HG02884 (cell line): ENCODE results near the gene MAP2K7.

Experiments
- ATAC-seq: cut with Tn5 transposase; IDR thresholded peaks from one replicate; pipeline ENCODE4 v1.9.1; 2021; ENCODE audit warnings: mild to moderate bottlenecking, moderate library complexity; ENCODE audit not compliant: unreplicated experiment

The MAP2K7 gene

GRCh38 chr19:7918615-7919421 lies 15.1 kb downstream of the MAP2K7 start:
- no peak for ATAC-seq

DNA sequence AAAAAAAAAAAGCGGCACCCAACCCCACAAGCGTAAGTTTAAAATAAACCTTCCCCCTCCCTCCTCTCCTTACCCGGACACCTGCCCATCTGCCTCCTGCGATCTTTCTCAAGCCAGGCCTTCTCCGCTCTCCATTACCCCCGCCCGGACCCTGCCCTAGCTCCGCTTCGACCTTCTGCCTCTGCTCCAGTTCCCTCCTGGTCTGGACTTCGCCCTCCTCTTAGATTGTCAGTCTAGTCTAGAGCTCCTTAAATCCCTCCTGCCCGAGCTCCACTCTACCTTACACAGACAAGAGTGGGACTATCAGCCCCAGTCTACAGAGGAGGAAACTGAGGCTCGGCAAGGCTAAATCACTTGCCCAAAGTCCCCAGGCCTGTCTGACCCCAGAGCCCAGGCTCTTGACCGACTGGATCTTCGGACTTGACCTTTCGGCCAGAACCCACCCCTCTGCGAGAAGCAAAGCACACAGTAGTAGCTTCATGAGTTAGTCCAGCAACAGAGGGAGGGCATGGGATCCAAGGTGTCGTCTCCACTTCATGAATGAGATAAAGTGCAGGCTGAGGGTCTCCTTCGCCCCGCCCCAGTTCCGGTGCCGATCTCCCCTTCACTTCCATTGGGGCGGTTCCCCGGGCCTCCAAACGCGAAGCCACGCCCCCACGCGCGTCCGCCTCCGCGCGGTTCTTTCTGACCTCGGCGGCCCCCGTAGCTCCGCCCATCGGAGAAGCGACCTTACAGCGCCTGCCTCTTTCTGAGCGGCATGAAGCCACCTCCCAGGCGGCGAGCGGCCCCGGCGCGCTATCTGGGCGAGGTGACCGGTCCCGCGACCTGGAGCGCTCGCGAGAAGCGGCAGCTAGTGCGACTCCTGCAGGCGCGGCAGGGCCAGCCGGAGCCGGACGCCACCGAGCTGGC lies 16.2 kb downstream of the MAP2K7 start, which contains the start of gene SNAPC2:
Gene SNAPC2 (plus strand): TSS at position 729 of the 909 bp plus-strand sequence. CDS start 29 bp downstream, at position 758.
- peak; percentile 47 for ATAC-seq

GRCh38 chr19:7920519-7921301 lies 17.0 kb downstream of the MAP2K7 start:
- peak; percentile 44 for ATAC-seq

DNA sequence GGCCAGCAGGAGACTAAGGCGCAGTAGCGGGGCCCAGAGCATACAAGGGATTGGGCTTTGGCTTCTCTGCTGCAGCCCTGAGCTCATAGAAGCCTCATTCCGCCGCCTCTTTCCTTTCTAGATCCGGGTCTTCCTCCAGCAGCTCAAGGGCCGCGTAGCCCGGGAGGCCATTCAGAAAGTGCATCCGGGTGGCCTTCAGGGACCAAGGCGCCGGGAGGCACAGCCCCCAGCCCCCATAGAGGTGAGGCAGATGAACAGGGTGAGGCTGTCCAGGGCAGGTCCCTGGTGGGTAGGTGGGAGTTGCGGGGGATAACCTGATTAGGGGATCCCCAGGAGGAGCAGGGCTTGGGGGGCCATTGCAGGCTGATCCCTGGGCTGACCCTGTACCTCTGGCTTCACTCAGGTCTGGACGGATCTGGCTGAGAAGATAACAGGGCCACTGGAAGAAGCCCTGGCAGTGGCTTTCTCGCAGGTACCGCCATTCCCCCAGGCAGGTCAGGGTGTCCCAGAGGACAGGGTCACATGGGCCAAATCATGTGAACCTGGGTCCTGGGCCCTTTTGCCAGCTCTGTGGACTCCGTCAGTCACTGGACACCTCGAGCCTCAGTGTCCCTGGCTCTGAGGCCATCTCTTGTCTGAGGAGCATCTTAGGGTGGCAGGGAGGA lies 17.8 kb downstream of the MAP2K7 start:
- ATAC-seq, result no peak

DNA sequence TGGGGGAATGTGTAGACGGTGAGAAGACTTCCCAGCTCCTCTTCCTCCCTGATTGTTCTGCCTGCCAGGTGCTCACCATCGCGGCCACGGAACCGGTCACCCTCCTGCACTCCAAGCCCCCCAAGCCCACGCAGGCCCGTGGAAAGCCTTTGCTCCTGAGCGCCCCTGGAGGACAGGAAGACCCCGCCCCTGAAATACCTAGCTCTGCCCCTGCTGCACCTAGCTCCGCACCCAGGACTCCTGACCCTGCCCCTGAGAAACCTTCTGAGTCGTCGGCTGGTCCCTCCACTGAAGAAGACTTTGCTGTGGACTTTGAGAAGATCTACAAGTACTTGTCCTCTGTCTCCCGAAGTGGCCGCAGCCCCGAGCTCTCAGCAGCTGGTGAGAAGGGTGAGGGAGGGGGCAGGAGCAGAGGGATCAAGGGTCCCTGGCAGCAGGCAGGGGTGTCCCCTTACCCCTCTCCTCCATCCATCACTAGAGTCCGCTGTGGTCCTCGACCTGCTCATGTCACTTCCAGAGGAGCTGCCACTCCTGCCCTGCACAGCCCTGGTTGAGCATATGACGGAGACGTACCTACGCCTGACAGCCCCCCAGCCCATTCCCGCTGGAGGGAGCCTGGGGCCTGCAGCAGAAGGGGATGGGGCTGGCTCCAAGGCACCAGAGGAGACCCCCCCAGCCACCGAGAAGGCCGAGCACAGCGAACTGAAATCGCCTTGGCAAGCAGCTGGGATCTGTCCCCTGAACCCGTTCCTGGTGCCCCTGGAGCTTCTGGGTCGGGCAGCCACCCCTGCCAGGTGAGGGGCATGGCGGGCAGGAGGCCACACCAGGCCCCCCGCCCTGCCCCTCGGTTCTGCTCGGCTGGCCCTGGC lies 18.5 kb downstream of the MAP2K7 start:
- ATAC-seq, result no peak

DNA sequence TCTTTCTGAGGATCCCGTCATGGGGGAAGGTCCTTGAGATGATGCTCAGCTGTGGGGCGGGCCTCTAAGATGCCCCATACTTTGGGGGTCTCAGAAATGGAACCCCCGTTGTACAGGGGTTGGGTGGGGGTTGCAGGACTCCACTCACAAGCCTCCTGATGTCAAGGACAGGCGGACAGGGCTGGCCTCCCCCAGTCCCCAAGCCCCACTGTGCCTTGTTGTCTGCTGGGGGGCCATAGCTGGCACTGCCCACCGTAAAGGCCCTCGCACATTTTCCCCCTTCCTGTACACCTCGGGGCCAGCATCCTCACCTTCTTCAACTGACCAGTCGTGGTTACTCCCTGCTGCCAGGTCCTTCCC lies 19.1 kb downstream of the MAP2K7 start:
- no peak for ATAC-seq

- no peak for ATAC-seq
These were observed 19.9 kb downstream of the MAP2K7 start for GRCh38 chr19:7923295-7924191.

- ATAC-seq, result no peak
These were observed 20.6 kb downstream of the MAP2K7 start for GRCh38 chr19:7924241-7924640.

- no peak for ATAC-seq
These were observed 21.0 kb downstream of the MAP2K7 start for GRCh38 chr19:7924651-7925170.

DNA sequence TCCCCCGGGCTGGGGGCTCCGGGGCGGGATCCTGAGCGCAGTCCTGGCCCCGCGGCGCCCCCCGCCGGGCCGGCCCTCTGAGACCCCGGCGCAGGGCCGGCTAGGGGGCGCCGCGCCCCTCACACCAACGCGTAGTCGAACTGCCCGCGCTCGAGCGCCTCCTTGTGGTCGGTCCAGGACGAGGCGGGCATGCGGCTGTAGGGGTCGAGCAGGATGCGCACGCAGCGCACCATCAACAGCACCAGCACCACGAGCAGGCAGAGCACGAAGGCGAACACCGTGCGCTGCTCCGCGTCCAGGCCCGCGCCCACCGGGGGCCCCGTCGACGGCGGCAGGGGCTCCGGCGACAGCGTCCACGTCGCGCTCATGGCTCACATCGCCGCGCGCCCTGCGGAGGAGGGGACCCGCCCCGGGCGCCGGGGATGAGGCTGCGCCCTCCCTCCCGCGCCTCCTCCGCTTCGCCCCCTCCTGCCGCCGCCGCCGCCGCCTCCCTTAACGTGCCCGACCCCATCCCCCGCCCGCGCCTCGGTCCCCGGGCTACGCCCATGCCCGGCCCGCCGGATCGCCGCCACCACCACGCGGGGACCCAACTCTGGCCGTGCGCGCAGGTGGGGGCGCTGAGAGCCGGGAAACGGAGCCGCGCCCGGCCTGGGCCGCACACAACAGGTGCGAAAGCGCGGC lies 21.6 kb downstream of the MAP2K7 start:
- ATAC-seq, result no peak

DNA sequence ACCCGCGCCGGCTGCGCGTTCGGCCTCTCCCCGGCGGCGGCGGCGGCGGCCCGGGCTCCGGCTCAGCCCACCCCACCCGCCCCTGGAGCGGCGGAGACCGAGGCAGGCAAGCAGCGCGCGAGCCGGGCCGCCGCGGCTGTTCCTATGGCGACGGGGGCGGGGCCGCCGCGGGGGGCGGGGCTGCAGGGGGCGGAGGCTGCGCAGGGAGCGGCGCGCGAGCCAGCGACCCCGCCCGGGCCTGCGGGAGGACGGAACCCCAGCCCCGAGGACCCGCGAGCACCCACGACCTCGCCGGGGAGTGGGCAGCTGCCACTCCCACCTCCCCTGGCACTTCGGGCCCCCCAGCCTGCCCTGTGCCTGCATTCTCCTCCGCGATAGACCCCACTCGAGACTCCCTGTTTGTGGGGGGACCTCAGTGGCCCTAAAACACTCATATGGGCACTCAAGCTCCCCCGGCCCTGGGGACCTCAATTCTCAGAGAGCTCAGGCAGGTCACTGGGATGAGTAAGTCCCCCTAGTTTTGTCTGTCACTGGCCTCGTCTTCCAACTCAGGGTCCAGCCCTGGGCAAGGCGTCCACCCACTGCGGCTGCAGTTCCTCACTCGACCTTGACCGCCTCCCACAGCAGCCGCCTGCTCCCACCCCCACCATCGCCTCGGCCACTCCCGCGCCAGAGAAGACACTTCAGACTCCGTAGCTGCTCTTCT lies 22.5 kb downstream of the MAP2K7 start, which contains the start of gene CTXN1:
Gene CTXN1 (minus strand): TSS at position 115 of the 706 bp plus-strand sequence. CDS start 597 bp downstream, outside the sequence.
- no peak for ATAC-seq

DNA sequence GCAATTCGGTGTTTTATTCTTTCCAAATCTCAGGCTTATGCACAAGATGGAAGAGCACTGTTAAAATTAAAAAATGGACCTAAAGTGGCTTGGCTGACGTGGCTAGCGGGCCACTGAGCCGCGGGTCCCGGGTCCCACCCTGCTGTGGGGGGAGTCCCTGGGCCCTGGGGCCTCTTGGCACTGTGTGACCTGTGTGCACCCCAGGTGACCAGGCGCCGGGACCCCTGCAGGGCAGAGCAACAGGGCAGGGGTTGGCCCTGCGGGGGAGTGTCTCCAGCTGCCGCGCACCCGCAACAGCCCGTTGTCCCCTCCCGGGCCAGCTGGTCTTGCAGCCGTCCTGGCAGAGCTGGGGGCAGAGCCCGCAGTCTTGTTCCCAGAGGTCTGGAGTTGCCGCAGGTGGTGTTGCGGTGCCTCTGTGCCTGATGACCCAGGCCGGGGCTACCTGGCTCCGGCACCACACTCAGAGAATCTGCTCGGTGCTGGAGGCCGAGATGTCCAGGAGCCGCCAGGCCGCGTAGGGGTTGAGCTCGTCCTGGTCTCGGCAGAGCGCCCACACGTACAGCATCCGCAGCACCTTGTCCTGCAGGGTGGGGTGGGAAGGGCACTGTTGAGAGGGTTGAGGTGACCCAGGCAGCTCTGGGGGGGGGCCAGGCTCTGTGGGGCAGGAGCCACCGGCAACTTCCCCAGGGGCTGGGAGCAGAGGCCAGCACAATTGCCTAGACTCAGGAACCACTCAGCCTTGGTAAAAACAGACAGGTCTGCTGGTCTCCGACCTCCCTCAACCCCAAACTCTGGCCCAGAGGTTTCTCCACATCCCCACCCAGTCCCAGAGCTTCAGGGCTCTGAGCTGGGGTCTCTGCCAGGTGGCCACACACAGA lies 23.3 kb downstream of the MAP2K7 start:
- ATAC-seq, result no peak

DNA sequence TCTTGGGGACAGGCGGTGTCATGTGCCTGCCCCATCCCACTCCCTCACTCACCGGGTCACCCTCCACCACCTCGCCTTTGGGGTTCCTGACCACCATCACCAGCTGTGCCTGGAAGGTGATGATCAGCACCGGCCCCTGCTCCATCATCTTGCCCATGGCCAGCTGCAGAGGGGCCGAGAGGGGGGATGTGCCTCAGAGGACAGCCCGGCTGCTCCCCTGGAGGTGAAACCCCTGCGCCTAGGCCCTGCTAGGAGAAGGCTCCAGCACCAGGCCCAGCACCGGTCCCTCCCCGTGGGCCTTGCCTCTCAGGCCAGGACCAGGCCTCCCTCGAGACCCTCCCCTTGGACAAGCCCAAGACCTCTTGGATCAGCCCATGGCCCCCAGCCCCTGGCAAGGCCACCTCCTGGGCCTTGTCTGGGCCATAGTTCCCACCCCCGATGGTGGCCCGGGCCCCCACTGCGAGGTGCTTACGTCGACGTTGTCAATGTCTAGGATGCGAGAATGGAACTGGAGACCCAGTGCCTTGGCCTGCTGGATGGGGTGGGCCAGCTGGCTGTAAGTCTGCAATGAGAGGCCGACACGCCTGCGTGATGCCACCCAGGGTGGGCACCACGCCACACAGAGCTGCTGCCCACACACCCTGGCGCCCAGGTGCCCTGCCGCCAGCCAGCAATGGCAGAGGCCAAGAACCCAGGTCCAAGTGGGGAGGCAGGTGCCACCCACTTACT lies 24.1 kb downstream of the MAP2K7 start:
- ATAC-seq, result no peak

GRCh38 chr19:7928334-7928706 lies 24.6 kb downstream of the MAP2K7 start:
- ATAC-seq, result no peak
